Spleen (tissue), 7 donors: ENCODE results near the gene CD300C.

Source experiments
- POLR2A ChIP-seq, 3 donors: fragments of 450-650 bp; IDR thresholded peaks; one replicate each; pipeline ENCODE4 v1.5.1; 2017; ENCODE audit warnings: antibody characterized with exemption in 3 of 3, mild to moderate bottlenecking in 1 of 3
- POLR2AphosphoS5 ChIP-seq, 3 donors: sonication (generic); formaldehyde crosslinking; IDR thresholded peaks; one replicate each; pipeline ENCODE4 v1.5.1; 2017; ENCODE audit warnings: antibody characterized with exemption in 3 of 3
- TF ChIP-seq, protein P1 (sequence below), 11 experiments: fragments of 200-600 bp in 7 of 11; fragments of 450-650 bp in 4 of 11; sonication (generic) in 4 of 11; IDR thresholded peaks in 8 of 11; conservative IDR thresholded peaks in 3 of 11; 1 replicate in 7 of 11; 2 replicates in 4 of 11; pipeline versions ENCODE4 v1.4.0 to v1.8.0; 2016 to 2021; ENCODE audit warnings: antibody characterized with exemption in 11 of 11, inconsistent platforms in 4 of 11, mild to moderate bottlenecking in 1 of 11
- donor health status: DM: no; HTN: no; CAD: no; lungs with moderate emphysema.
- donor health status: DM: no; HTN: no; CAD: no.
- donor health status: DM: no; HTN: no; CAD: no.

DNA sequence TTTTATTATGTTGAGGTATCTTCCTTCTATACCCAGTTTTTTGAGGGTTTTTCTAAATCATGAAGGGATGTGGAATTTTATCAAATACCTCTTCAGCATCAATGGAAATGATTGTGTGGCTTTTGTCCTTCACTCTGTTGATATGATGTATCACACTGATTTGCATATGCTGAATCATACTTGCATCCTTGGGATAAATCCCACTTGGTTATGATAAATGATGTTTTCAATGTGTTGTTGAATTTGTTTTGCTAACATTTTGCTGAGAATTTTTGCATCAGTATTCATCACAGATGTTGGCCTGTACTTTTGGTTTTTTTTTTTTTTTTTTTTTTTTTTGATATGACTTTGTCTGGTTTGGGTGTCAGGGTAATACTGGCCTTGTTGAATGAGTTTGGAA is 37.8 kb downstream of the CD300C start:
- TF ChIP-seq POLR2A (IDR thresholded peaks at IDR 0.05): no peak
- TF ChIP-seq, protein P1, sequence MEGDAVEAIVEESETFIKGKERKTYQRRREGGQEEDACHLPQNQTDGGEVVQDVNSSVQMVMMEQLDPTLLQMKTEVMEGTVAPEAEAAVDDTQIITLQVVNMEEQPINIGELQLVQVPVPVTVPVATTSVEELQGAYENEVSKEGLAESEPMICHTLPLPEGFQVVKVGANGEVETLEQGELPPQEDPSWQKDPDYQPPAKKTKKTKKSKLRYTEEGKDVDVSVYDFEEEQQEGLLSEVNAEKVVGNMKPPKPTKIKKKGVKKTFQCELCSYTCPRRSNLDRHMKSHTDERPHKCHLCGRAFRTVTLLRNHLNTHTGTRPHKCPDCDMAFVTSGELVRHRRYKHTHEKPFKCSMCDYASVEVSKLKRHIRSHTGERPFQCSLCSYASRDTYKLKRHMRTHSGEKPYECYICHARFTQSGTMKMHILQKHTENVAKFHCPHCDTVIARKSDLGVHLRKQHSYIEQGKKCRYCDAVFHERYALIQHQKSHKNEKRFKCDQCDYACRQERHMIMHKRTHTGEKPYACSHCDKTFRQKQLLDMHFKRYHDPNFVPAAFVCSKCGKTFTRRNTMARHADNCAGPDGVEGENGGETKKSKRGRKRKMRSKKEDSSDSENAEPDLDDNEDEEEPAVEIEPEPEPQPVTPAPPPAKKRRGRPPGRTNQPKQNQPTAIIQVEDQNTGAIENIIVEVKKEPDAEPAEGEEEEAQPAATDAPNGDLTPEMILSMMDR (IDR thresholded peaks at IDR 0.05 in 8 of 11, conservative IDR thresholded peaks at IDR 0.05 in 3 of 11): no peak
- TF ChIP-seq POLR2AphosphoS5 (IDR thresholded peaks at IDR 0.05): no peak
